ENCODE measurements around the gene NCL. TPM values are rescaled to one million over a fixed set of nuclear protein-coding genes. Genes with fewer than 3 reads are reported as not detected.
"Not testable (repeated sequence)": the region's sequence is repeated elsewhere in the genome, so short reads cannot be mapped to it uniquely, and the experiment has no call there.

Gene NCL
- total RNA-seq, 1 donor from 2014 or later: 1,513 TPM

GRCh38 chr2:231433990-231434389 lies 30.3 kb downstream of the NCL start:
- H3K4me1 Mint-ChIP-seq: peaks cover 5% of the 10 kb centered on the region
- H3K27me3 Mint-ChIP-seq: peaks cover 4% of the 10 kb centered on the region
- no peak overlapping the region for H3K27ac Mint-ChIP-seq

GRCh38 chr2:231431606-231432005 lies 32.7 kb downstream of the NCL start:
- Mint-ChIP-seq H3K4me1 (peaks cover 5% of the 10 kb centered on the region), H3K27ac (no peak overlapping the region), H3K9me3 (peaks cover 17% of the 10 kb centered on the region), H3K27me3 (peaks cover 4% of the 10 kb centered on the region), H3K36me3 (ENCODE audit: low read depth) (peaks cover 5% of the 10 kb centered on the region), H3K4me3 (no peak overlapping the region)
- intact Hi-C loops (cut with micrococcal nuclease): no loop called here
- DNase-seq: no peak

More at GRCh38 chr2:231433990-231434389, 30.3 kb downstream of the NCL start:
- intact Hi-C loops (cut with micrococcal nuclease): no loop called here
- peaks cover 5% of the 10 kb centered on the region for H3K36me3 Mint-ChIP-seq (ENCODE audit: low read depth)
- H3K4me3 Mint-ChIP-seq: no peak overlapping the region
- H3K9me3 Mint-ChIP-seq: peaks cover 17% of the 10 kb centered on the region
- DNase-seq: no peak

- H3K4me1 Mint-ChIP-seq; H3K4me3 Mint-ChIP-seq; intact Hi-C loops (cut with micrococcal nuclease): not testable (repeated sequence)
Observed at GRCh38 chr2:231430437-231430836, 33.8 kb downstream of the NCL start.

GRCh38 chr2:231429901-231430300 lies 34.4 kb downstream of the NCL start:
- Mint-ChIP-seq H3K27me3 (peaks cover 4% of the 10 kb centered on the region), H3K36me3 (ENCODE audit: low read depth) (peaks cover 5% of the 10 kb centered on the region), H3K4me3 (no peak overlapping the region), H3K9me3 (peaks cover 17% of the 10 kb centered on the region), H3K27ac (no peak overlapping the region), H3K4me1 (peaks cover 12% of the 10 kb centered on the region)
- DNase-seq: no peak
- intact Hi-C loops (cut with micrococcal nuclease): no loop called here

More at GRCh38 chr2:231430437-231430836, 33.8 kb downstream of the NCL start:
- H3K27ac Mint-ChIP-seq; DNase-seq; H3K36me3 Mint-ChIP-seq (ENCODE audit: low read depth); H3K27me3 Mint-ChIP-seq: not testable (repeated sequence)
- H3K9me3 Mint-ChIP-seq: peaks cover 17% of the 10 kb centered on the region

- peaks cover 4% of the 10 kb centered on the region for H3K27me3 Mint-ChIP-seq
- intact Hi-C loops (cut with micrococcal nuclease): no loop called here
- peaks cover 16% of the 10 kb centered on the region for H3K9me3 Mint-ChIP-seq
- H3K4me1 Mint-ChIP-seq: peaks cover 11% of the 10 kb centered on the region
- no peak overlapping the region for H3K4me3 Mint-ChIP-seq
- H3K36me3 Mint-ChIP-seq (ENCODE audit: low read depth): peaks cover 5% of the 10 kb centered on the region
- DNase-seq: no peak
- no peak overlapping the region for H3K27ac Mint-ChIP-seq
Observed at GRCh38 chr2:231429152-231429551, 35.1 kb downstream of the NCL start.

GRCh38 chr2:231427116-231427515 lies 37.2 kb downstream of the NCL start:
- intact Hi-C loops (cut with micrococcal nuclease): no loop called here
- DNase-seq: no peak
- peaks cover 7% of the 10 kb centered on the region for H3K4me1 Mint-ChIP-seq
- no peak overlapping the region for H3K4me3 Mint-ChIP-seq
- H3K36me3 Mint-ChIP-seq (ENCODE audit: low read depth): peaks cover 5% of the 10 kb centered on the region
- peaks cover 4% of the 10 kb centered on the region for H3K27me3 Mint-ChIP-seq
- no peak overlapping the region for H3K27ac Mint-ChIP-seq
- peaks cover 9% of the 10 kb centered on the region for H3K9me3 Mint-ChIP-seq

- no peak overlapping the region for H3K4me3 Mint-ChIP-seq
- H3K27ac Mint-ChIP-seq: peak overlapping the region; percentile 58
- H3K27me3 Mint-ChIP-seq: no peaks in the 10 kb centered on the region
- intact Hi-C loops (cut with micrococcal nuclease): no loop called here
- DNase-seq: peak; percentile 71
- H3K4me1 Mint-ChIP-seq: peaks cover 7% of the 10 kb centered on the region
- peaks cover 3% of the 10 kb centered on the region for H3K9me3 Mint-ChIP-seq
- H3K36me3 Mint-ChIP-seq (ENCODE audit: low read depth): no peaks in the 10 kb centered on the region
Observed at GRCh38 chr2:231425811-231426703, 38.2 kb downstream of the NCL start.

GRCh38 chr2:231425291-231425810 lies 38.9 kb downstream of the NCL start:
- Mint-ChIP-seq H3K27me3 (no peaks in the 10 kb centered on the region), H3K4me1 (peaks cover 7% of the 10 kb centered on the region), H3K9me3 (peaks cover 3% of the 10 kb centered on the region), H3K4me3 (no peak overlapping the region), H3K36me3 (ENCODE audit: low read depth) (no peaks in the 10 kb centered on the region), H3K27ac (no peak overlapping the region)
- no peak for DNase-seq
- intact Hi-C loops (cut with micrococcal nuclease): no loop called here

GRCh38 chr2:231423176-231423575 lies 41.1 kb downstream of the NCL start:
- intact Hi-C loops (cut with micrococcal nuclease): no loop called here
- Mint-ChIP-seq H3K4me1 (peaks cover 7% of the 10 kb centered on the region), H3K27me3 (no peaks in the 10 kb centered on the region), H3K9me3 (no peaks in the 10 kb centered on the region), H3K27ac (no peak overlapping the region), H3K4me3 (no peak overlapping the region), H3K36me3 (ENCODE audit: low read depth) (no peaks in the 10 kb centered on the region)
- no peak for DNase-seq

GRCh38 chr2:231422056-231422455 lies 42.2 kb downstream of the NCL start:
- Mint-ChIP-seq H3K9me3 (no peaks in the 10 kb centered on the region), H3K4me3 (no peak overlapping the region), H3K36me3 (ENCODE audit: low read depth) (no peaks in the 10 kb centered on the region), H3K27me3 (peaks cover 5% of the 10 kb centered on the region), H3K27ac (no peak overlapping the region), H3K4me1 (peaks cover 7% of the 10 kb centered on the region)
- intact Hi-C loops (cut with micrococcal nuclease): no loop called here
- no peak for DNase-seq

GRCh38 chr2:231421051-231421580 lies 43.2 kb downstream of the NCL start:
- Mint-ChIP-seq H3K27ac (no peak overlapping the region), H3K27me3 (peaks cover 6% of the 10 kb centered on the region), H3K4me1 (peaks cover 6% of the 10 kb centered on the region), H3K4me3 (no peak overlapping the region), H3K36me3 (ENCODE audit: low read depth) (no peaks in the 10 kb centered on the region), H3K9me3 (no peaks in the 10 kb centered on the region)
- intact Hi-C loops (cut with micrococcal nuclease): no loop called here
- no peak for DNase-seq

GRCh38 chr2:231418820-231419640 lies 45.3 kb downstream of the NCL start:
- H3K4me1 Mint-ChIP-seq: peaks cover 2% of the 10 kb centered on the region
- DNase-seq: no peak
- intact Hi-C loops (cut with micrococcal nuclease): no loop called here
- no peaks in the 10 kb centered on the region for H3K9me3 Mint-ChIP-seq
- H3K27ac Mint-ChIP-seq: no peak overlapping the region
- H3K36me3 Mint-ChIP-seq (ENCODE audit: low read depth): no peaks in the 10 kb centered on the region
- H3K27me3 Mint-ChIP-seq: peaks cover 19% of the 10 kb centered on the region
- H3K4me3 Mint-ChIP-seq: no peak overlapping the region

GRCh38 chr2:231415029-231415428 lies 49.3 kb downstream of the NCL start:
- Mint-ChIP-seq H3K4me1 (peaks cover 2% of the 10 kb centered on the region), H3K4me3 (no peak overlapping the region), H3K9me3 (peaks cover 3% of the 10 kb centered on the region), H3K27me3 (peaks cover 44% of the 10 kb centered on the region), H3K27ac (no peak overlapping the region), H3K36me3 (ENCODE audit: low read depth) (peaks cover 2% of the 10 kb centered on the region)
- intact Hi-C loops (cut with micrococcal nuclease): no loop called here
- DNase-seq: no peak

All from activated CD4-positive, alpha-beta T cell treated with anti-CD3 and anti-CD28 coated beads, Interleukin-2, amount 10 ng/mL, durations not matched to agents 24 days and 14 days (primary cell).